HG02870 (cell line): ENCODE results near the gene ESYT1.
"Not testable (repeated sequence)": the region's sequence is repeated elsewhere in the genome, so short reads cannot be mapped to it uniquely, and the experiment has no call there.

Experiments used
- ATAC-seq: cut with Tn5 transposase; IDR thresholded peaks from one replicate; pipeline ENCODE4 v1.9.1; 2021; ENCODE audit warnings: mild to moderate bottlenecking, moderate library complexity; ENCODE audit not compliant: unreplicated experiment

The ESYT1 gene

DNA sequence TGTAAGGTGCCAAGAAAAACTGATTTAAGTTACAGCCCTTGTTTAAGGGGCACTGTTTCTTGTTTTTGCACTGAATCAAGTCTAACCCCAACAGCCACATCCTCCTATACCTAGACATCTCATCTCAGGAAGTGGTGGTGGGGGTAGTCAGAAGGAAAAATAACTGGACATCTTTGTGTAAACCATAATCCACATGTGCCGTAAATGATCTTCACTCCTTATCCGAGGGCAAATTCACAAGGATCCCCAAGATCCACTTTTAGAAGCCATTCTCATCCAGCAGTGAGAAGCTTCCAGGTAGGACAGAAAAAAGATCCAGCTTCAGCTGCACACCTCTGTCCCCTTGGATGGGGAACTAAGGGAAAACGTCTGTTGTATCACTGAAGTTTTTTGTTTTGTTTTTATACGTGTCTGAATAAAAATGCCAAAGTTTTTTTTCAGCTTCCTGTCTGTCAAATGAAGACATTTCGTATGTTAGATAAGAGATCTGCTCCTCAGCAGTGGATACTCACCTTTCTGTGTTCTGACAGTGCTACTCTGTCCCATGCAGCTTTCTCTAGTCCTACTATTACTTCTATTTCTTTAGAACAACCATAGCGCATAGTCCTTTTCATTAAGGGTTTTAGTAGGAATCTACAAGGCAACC lies 24.9 kb upstream of the ESYT1 start:
- ATAC-seq, result no peak

DNA sequence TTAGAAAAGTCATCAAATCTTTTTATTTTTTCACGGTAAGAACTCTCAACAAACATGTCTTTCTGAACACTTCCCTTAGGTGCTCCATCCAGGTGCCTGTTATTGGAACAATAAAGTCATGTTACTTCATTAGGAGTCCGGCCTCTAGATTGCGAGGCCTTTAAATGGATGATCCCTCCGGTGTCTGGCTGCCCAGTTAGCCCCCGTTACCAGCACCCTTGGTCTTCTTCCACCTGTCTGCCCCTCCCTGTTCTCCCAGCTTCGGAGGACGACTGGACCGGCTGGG lies 24.3 kb upstream of the ESYT1 start:
- no peak for ATAC-seq

DNA sequence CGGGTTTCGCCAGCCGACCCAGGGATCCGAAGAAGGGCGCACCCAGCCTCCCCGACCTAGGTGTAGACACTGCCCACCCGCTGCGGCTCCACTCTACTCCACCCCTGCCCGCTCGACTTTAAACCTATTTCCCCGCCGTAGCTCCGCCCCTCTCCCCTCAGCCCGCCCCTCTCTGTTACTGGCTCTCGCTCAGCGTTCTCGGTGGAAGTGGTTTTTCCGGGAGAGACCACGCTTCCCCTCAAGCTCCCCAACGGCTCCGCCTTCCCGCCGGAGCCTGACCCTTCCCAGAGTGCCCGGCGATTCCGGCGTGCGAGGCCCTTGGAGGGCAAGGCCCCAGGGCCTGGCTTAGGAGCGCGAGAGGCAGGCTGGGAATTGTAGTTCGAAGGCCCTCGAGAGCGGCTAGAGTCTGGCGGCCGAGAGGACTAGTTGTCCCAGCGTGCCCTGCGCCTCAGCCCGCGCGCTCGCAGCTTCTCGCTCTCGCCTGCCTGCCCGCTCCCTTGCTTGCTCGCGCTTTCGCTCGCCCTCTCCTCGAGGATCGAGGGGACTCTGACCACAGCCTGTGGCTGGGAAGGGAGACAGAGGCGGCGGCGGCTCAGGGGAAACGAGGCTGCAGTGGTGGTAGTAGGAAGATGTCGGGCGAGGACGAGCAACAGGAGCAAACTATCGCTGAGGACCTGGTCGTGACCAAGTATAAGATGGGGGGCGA lies 23.8 kb upstream of the ESYT1 start, which contains the start of gene PA2G4:
TSS of gene PA2G4 (plus strand) at position 451 of the 706 bp plus-strand sequence. CDS start at position 630, 179 bp downstream.
- peak; percentile 92 for ATAC-seq

DNA sequence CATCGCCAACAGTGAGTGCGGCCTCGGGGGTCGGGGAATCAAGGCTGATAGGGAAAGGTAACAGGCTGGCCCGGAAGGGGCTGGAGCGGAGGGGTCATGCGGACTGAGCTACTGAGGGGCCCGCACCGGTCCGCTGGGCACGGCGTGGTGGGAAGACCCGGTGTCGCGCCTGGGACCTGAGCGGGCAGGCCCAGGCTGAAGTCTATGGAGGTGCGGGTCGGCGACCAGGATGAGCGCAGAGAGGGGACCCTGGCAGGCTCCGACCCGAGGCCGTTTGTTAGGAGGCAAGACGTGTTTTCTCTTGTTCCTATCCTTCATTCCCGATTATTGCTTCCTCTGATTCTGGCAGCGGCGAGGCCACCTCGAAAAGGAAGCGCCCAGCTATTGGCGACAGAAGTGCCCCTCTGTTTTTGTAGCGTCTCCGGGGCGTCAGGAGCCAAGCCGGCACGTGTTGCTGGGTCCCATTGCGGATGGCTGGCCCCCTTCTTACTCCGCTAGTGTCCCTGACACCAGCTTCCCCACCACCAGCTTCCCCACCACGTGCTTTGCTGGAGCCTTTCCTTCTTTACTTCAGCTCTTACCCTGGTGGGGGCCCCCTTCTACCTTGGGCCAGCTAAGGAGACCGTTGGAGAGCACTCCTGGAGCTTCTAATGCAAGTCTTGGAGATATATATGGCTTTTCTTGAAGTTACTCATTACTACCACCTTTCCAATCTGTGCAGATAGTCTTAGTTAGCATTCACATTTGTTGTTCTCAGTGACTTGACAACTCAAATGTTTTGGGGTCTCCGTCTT lies 23.1 kb upstream of the ESYT1 start:
- peak; percentile 2 for ATAC-seq

DNA sequence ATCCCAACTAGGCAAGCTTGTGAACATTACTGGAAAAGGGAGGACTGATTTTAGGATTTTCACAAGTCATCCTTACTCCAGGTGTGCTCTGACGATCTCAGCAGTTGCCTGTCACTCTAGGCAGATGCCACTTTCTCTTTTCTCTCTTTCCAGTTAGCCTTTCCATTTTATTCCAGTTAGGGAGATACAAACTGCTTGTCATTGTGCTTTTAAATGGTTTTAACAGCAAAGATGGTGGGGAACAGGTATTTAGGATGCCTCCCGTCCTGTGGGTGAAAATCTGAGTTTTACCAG lies 22.5 kb upstream of the ESYT1 start:
- ATAC-seq, result no peak

DNA sequence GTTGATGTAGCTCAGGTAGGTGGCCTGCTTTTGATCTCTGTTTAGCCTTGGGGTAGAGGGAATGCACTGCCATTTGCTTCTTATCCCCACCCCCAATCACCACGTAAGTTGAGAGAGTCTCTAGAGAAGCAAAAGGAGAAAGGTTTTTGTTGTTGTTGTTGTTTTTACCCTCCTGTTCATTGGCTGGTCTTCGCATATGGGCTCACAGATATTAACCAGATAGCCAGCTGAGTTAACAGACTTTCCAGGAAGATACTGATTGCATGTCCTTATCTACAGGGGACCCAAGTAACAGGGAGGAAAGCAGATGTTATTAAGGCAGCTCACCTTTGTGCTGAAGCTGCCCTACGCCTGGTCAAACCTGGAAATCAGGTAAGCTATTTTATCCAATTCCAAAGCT lies 20.8 kb upstream of the ESYT1 start:
- ATAC-seq, result no peak

DNA sequence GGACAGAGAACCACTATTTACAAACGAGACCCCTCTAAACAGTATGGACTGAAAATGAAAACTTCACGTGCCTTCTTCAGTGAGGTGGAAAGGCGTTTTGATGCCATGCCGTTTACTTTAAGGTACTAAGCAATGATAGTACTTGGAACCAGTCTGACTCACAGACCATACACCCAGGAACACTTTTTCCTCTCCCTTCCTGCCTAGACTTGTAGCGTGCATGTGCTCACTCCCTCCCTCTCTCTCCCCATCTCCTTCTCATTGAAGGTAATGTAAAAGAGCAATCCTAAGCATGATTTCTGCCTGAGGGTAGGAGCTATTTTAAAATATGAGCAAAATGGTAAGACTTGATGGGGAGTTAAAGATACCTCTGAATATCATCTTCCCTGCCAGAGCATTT lies 17.5 kb upstream of the ESYT1 start:
- no peak for ATAC-seq

DNA sequence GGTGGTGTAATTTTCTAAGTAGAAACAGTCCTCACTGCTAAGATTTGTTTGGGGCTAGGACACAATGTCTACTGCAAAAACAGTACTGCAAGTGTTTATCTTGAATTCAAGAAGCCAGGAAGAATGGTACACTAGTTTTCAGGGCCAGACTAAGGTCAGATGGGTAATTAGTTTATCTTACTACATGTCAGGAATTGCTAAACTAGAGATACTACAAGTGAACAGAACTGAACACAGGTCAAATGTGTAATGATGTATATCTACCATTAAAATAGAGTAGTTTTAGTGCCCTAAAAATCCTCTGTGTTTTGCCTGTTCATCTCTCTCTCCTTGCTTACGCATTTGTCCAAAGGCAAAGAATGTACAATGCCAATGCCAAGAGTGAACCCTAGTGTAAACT lies 14.0 kb upstream of the ESYT1 start:
- no peak for ATAC-seq

DNA sequence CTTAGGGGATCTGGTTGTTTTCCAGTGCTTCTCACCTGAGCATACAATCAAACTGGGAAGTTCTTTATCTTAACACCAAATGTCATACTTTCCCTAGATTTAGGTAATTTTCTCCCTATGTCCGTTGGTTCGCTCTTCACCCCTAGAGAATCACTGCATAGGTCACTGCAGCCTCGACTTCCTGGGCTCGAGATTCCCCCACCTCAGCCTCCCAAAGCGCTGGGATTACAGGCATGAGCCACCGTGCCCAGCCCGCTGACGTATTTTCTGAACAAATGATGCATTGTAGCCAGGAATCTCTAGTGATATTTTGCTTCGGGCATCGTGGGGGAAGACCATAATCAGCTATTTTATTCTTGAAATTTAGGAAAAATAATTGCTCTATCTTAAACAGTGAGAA lies 12.7 kb upstream of the ESYT1 start:
- no peak for ATAC-seq

DNA sequence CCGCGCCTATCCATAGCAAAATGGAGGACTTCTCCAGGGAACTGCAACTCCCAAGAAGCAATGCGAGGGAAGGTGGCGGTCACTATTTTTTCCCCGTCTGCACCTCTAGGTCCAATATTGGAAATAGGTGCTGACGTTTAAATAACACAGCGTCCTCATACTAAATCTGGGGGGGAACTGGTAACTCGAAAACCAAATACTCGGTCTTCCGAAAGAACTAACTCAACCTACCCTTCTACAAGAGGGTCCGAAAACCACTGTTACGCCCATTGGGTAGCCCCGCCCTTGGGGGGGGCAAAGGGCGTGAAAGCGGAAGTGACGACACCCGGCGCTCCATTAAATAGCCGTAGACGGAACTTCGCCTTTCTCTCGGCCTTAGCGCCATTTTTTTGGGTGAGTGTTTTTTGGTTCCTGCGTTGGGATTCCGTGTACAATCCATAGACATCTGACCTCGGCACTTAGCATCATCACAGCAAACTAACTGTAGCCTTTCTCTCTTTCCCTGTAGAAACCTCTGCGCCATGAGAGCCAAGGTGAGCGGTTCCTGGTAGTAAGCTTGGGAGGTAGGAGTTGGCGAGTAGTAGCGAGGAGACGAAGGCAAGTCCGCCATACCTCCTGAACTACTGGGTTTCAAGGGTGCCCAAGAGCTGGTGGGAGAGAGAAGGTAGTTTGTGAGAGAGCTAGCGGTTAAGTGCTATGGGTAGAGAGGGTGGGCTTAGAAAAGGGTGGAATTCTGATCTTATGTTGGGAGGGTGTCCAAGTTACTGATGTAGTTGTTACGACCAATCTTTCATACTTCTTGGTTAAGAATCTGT lies 11.6 kb upstream of the ESYT1 start, which contains the start of gene RPL41:
TSS of gene RPL41 (plus strand) at position 367 of the 815 bp plus-strand sequence.
- ATAC-seq, result peak; percentile 35

DNA sequence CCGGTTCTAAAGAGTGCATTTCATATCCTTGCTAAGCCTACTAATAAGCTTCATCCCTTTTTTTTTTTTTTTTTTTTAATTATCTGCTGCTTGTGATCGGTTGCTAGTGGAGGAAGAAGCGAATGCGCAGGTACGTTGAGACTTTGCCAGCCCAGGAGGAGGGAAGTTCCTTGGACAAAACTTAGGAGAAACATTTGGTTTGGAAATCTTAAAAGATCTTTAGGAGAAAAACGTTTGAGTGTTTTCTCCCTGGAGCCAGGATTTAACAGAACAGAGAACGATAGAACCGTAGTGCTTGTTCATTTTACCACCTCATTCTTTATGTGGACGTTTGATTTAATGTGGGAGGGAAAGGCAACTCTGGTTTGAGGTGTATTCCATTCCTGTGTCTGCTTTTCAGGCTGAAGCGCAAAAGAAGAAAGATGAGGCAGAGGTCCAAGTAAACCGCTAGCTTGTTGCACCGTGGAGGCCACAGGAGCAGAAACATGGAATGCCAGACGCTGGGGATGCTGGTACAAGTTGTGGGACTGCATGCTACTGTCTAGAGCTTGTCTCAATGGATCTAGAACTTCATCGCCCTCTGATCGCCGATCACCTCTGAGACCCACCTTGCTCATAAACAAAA lies 10.9 kb upstream of the ESYT1 start:
- not testable (repeated sequence) for ATAC-seq

DNA sequence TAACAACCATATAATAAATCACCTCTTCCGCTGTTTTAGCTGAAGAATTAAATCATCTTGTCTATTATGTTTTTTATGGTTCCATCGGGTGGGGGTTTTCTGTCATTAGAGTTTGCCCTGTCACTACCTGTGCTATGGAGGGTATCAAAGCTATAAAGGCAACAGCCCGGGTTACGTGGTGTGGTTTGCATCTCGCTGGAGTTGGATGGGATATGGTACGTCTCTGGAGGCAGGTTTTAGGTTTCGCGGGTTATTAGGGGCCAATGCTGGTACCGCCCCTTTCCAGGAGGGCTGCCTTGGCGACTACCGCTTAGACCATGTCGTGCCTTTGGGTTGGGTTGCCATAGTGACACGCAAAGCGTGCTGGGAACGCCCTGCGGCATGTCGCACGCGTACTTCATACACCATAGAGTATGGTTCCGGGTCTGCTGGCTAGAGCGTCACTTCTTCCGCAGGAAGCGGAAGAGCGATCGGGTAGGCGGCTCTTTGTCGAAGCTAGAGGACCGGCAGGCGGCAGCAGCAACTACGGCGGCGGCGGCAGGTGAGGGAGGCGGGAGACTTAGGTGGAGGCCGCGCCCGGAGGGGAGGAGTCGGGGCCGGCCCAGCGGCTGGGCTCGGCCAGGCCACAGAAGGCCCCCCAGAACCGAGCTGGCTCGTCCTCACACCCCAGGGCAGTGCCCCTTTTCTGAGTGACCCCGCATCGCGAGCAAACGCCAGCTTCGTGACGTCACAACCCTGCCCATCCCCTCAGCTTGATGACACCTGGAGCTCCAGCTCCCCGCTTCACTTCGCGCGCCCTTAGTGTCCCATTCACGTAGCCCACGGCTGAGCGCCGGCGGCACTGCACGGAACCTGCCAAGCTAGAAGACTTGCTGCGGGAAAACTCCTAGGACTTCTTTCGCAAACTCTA lies 10.0 kb upstream of the ESYT1 start, which contains the start of gene ZC3H10:
TSS of gene ZC3H10 (plus strand) at position 489 of the 910 bp plus-strand sequence. CDS start 2,297 bp downstream, outside the sequence.
- peak; percentile 82 for ATAC-seq

DNA sequence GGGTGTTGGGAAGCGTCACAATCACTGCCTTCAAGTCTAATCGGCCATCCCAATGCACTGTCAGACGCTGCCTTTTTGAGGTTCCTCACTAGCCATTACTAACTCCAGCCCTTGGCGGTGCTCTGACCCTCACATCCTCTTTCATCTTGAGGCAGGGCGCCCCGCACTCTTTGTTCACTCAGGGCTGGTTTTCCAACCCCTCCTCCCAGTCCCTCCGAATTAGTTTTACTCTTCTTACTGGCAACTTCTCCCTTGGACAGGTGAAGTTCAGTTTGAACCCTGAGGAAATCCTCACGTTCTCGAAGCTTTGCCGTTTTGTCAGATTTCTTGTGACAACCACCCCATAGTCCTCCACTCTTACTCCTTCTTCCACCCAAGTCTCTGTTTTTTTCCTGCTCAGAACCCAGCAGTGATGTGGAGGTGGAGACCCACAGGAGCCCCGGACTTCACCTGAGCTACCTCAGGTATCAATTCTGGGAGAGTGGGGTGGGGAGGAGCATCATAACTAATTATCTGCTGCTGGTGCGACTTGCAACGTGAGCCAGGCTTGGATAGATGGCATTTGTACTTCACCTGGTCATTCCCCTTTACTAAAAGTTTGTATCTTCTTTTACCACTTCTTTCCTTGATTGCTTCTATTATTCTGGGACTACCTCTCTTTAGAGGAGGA lies 9.2 kb upstream of the ESYT1 start:
- no peak for ATAC-seq

DNA sequence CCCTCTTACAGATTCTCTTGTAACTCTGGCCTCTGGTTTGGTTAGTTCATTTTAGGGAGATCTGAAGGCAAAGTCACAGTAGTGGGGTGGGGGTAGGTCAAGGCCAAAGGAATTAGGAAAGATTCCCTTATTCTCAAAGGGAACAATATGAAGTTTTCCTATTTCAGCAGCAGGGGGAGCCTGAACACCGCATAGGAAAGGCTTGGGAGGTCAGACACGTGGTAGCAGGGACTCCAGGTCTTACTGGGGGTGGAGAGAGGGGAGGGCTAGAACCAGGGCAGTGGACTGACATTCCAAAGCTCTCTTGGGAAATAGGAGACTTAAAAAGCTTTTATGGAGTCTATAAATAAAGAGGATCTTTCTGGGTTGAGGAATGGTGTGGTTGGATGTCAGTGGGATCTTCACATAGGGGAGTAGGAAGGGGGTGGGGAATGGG lies 8.7 kb upstream of the ESYT1 start:
- no peak for ATAC-seq

DNA sequence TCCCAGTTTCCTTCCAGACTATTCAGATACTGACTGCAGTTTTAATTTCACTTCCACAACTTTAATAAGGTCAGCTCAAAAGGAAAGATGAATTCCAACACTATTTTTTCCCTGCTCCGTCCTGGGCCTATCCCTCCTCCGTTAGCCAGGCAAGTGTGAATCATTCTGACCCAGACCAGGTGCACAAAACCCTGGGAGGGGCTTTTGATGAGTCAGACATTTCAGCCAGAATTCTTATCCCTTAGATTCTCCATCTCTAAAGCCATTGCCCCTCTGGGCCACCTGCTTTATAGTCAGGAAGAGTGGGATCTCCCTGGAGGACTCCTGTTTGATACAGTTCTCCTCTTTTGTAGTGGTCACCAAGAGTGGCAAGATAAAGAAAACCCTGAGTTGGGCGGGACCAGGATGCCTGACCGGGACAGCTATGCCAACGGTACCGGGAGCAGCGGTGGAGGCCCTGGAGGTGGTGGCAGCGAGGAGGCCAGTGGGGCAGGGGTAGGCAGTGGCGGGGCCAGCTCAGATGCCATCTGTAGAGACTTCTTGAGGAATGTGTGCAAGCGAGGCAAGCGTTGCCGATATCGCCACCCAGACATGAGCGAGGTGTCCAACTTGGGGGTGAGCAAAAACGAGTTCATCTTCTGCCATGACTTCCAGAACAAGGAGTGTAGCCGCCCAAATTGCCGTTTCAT lies 7.8 kb upstream of the ESYT1 start:
- ATAC-seq, result no peak

DNA sequence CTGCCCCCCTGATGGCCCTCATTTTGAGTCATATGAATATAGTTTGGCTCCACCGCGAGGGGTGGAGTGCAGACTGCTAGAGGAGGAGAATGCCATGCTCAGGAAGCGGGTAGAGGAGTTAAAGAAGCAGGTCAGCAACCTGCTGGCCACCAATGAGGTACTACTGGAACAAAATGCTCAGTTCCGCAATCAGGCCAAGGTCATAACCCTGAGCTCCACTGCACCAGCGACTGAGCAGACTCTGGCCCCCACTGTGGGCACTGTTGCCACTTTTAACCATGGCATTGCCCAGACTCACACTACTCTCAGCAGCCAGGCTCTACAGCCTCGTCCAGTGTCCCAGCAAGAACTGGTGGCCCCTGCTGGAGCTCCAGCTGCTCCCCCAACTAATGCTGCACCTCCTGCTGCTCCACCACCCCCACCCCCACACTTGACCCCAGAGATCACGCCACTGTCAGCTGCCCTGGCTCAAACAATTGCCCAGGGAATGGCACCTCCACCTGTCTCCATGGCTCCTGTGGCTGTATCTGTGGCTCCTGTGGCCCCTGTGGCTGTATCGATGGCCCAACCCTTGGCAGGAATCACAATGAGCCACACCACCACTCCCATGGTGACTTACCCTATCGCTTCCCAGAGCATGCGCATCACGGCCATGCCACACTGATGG lies 6.7 kb upstream of the ESYT1 start:
- ATAC-seq, result no peak

DNA sequence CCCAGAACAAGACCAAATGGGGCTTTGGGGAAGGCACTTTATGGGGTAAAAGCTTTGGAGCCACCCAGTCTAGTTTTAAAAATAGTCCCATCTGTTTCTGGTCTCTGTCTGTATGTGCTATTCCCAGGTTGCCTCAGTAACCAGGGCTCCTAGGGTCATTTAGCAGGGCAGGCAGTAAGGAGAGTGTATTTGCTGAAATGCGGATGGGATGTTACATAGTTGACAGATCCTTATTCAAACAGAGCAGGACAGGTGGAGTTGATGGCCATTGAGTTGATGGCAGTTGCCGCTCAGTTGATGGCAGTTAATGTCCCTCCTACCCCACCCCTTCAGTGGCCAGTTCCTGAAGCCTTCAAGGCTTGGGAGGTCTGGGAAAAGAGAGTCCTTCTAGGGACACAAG lies 5.4 kb upstream of the ESYT1 start:
- ATAC-seq, result no peak

DNA sequence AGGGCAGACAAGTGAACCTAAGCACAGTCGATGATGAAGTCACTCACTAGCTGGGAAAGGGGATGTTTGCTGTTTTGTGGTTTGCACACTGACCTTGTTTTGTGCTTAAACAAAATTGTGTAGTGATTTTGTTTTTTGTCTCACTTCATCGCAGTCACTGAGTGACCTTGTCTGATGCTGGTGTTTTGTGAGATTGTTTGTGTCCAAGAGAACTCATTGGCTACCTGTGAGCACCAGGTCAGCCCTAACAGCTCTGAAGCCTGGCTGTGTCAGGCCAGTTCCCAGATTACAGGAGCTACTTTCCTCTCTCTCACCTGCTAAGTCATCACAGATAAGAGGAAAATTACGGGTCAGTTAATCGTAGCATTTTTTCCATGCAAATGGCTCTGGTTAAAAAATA lies 3.9 kb upstream of the ESYT1 start:
- no peak for ATAC-seq
